H1 (cell line): ENCODE results near the gene MYH10. TPM values are rescaled to one million over a fixed set of nuclear protein-coding genes. Genes with fewer than 3 reads are reported as not detected.

ENCODE experiments used
- CTCF ChIA-PET: fragments of 300-600 bp; sonication (Branson Sonifier 250); formaldehyde crosslinking; loops from one replicate; lab custom pipeline; 2021; ENCODE audit not compliant: partially characterized antibody; lab: Charles Lee
- POLR2A ChIA-PET: fragments of 300-600 bp; sonication (Branson Sonifier 250); formaldehyde crosslinking; loops from one replicate; lab custom pipeline; 2021; ENCODE audit warnings: inconsistent platforms; ENCODE audit not compliant: partially characterized antibody; lab: Charles Lee
- DNase-seq, 2 experiments: peaks; one replicate each; pipeline versions ENCODE4 v3.0.0 to v3.0.0-alpha.2; 2010 to 2022; ENCODE audit warnings: low spot score in 2 of 2, low read depth in 1 of 2, mixed read lengths in 1 of 2
- FAIRE-seq: peaks from 2 replicates; lab custom pipeline; 2011; peaks lifted over from hg19 to GRCh38; lab: Jason Lieb, UNC
- H2AFZ ChIP-seq: 2 replicates; pipeline ENCODE4 v1.8.1; 2012; ENCODE audit warnings: low read length, inconsistent platforms
- H2AK5ac ChIP-seq: 2 replicates; pipeline ENCODE4 v1.6.1; 2013; ENCODE audit warnings: low read depth, low read length
- H2BK120ac ChIP-seq: replicated peaks from 2 replicates; pipeline ENCODE3; 2013; ENCODE audit warnings: low read depth, low read length, inconsistent platforms
- H2BK12ac ChIP-seq: 2 replicates; pipeline ENCODE4 v1.6.1; 2013; ENCODE audit warnings: low read depth, low read length
- H2BK15ac ChIP-seq: 2 replicates; pipeline ENCODE4 v1.6.1; 2013; ENCODE audit warnings: low read length
- H2BK20ac ChIP-seq: 2 replicates; pipeline ENCODE4 v1.6.1; 2013; ENCODE audit warnings: low read length
- H2BK5ac ChIP-seq: 2 replicates; pipeline ENCODE4 v1.6.1; 2013; ENCODE audit warnings: low read depth, low read length
- H3K14ac ChIP-seq: 2 replicates; pipeline ENCODE4 v1.6.1; 2013; ENCODE audit warnings: inconsistent platforms; ENCODE audit not compliant: insufficient read length
- H3K18ac ChIP-seq: 2 replicates; pipeline ENCODE4 v1.6.1; 2013; ENCODE audit warnings: low read length; ENCODE audit errors: extremely low read depth
- H3K23ac ChIP-seq: 2 replicates; pipeline ENCODE4 v1.6.1; 2013; ENCODE audit warnings: inconsistent platforms; ENCODE audit not compliant: insufficient read length
- H3K23me2 ChIP-seq: 2 replicates; pipeline ENCODE4 v1.6.1; 2013; ENCODE audit warnings: low read depth, low read length
- H3K27ac ChIP-seq: 2 replicates; pipeline ENCODE4 v1.6.1; 2011; ENCODE audit warnings: low read depth, low read length, inconsistent platforms
- H3K27me3 ChIP-seq, 4 experiments: replicated peaks in 1 of 4; 1 replicate in 1 of 4; 2 replicates in 3 of 4; pipeline versions ENCODE4 v1.6.1 to v1.8.1; 2011 to 2013; ENCODE audit warnings: low read length in 3 of 4, mild to moderate bottlenecking in 3 of 4, inconsistent platforms in 2 of 4, mixed read lengths in 2 of 4, moderate library complexity in 1 of 4; ENCODE audit not compliant: control insufficient read depth in 3 of 4, insufficient read depth in 3 of 4; ENCODE audit errors: extremely low read depth in 1 of 4
- H3K36me3 ChIP-seq, 4 experiments: 2 replicates each; pipeline versions ENCODE4 v1.6.1 to v1.8.1; 2011 to 2013; ENCODE audit warnings: mild to moderate bottlenecking in 4 of 4, low read length in 3 of 4, moderate library complexity in 2 of 4, control low read depth in 1 of 4, inconsistent platforms in 1 of 4; ENCODE audit not compliant: insufficient read depth in 4 of 4, control insufficient read depth in 2 of 4
- H3K4ac ChIP-seq: replicated peaks from 2 replicates; pipeline ENCODE3; 2013; ENCODE audit warnings: low read length, low read depth, mixed read lengths, inconsistent platforms; ENCODE audit not compliant: insufficient read length
- H3K4me1 ChIP-seq, 4 experiments: replicated peaks in 1 of 4; 1 replicate in 1 of 4; 2 replicates in 3 of 4; pipeline versions ENCODE4 v1.6.1 to v1.8.1; 2011 to 2013; ENCODE audit warnings: low read length in 3 of 4, inconsistent platforms in 2 of 4, mixed read lengths in 1 of 4; ENCODE audit not compliant: insufficient read depth in 4 of 4, control insufficient read depth in 3 of 4
- H3K4me2 ChIP-seq, 2 experiments: 2 replicates each; pipeline versions ENCODE4 v1.6.1 to v1.8.1; 2011 to 2013; ENCODE audit warnings: low read depth in 2 of 2, low read length in 2 of 2, control low read depth in 1 of 2, inconsistent platforms in 1 of 2, mild to moderate bottlenecking in 1 of 2; ENCODE audit not compliant: insufficient read depth in 1 of 2
- H3K4me3 ChIP-seq, 4 experiments: fragments of 200-600, 300-600 bp in 1 of 4; sonication (generic), shearing (Covaris generic), sonication (Bioruptor Twin) in 1 of 4; 2 replicates each; pipeline versions ENCODE4 v1.5.1 to v1.8.1; 2011 to 2016; ENCODE audit warnings: low read length in 4 of 4, low read depth in 3 of 4, control low read depth in 2 of 4, inconsistent platforms in 2 of 4, mild to moderate bottlenecking in 2 of 4, mixed read lengths in 1 of 4, moderate library complexity in 1 of 4; ENCODE audit not compliant: insufficient read depth in 2 of 4; ENCODE audit errors: extremely low read depth in 1 of 4
- H3K56ac ChIP-seq: replicated peaks from 2 replicates; pipeline ENCODE3; 2013; ENCODE audit warnings: low read depth, mild to moderate bottlenecking, mixed read lengths, low read length, inconsistent platforms; ENCODE audit not compliant: insufficient read length
- H3K79me1 ChIP-seq: 2 replicates; pipeline ENCODE4 v1.6.1; 2013; ENCODE audit warnings: low read depth, low read length, control low read depth
- H3K79me2 ChIP-seq, 2 experiments: 2 replicates each; pipeline versions ENCODE4 v1.6.1 to v1.8.1; 2012 to 2013; ENCODE audit warnings: low read length in 2 of 2, mild to moderate bottlenecking in 2 of 2, inconsistent platforms in 1 of 2; ENCODE audit not compliant: insufficient read depth in 2 of 2, control insufficient read depth in 1 of 2
- H3K9ac ChIP-seq, 4 experiments: replicated peaks in 1 of 4; 1 replicate in 1 of 4; 2 replicates in 3 of 4; pipeline versions ENCODE4 v1.6.1 to v1.8.1; 2011 to 2013; ENCODE audit warnings: low read depth in 3 of 4, low read length in 3 of 4, control low read depth in 2 of 4, mild to moderate bottlenecking in 2 of 4, moderate library complexity in 2 of 4, inconsistent platforms in 1 of 4; ENCODE audit errors: extremely low read depth in 1 of 4
- H3K9me3 ChIP-seq, 2 experiments: 2 replicates each; pipeline versions ENCODE4 v1.6.1 to v1.8.1; 2012 to 2013; ENCODE audit warnings: mild to moderate bottlenecking in 2 of 2, moderate library complexity in 2 of 2, control low read depth in 1 of 2, inconsistent platforms in 1 of 2, low read depth in 1 of 2, low read length in 1 of 2, mixed read lengths in 1 of 2; ENCODE audit not compliant: insufficient read depth in 2 of 2
- H4K20me1 ChIP-seq, 2 experiments: replicated peaks in 1 of 2; 2 replicates each; pipeline versions ENCODE3 to v1.8.1; 2011 to 2013; ENCODE audit warnings: inconsistent platforms in 2 of 2, low read length in 2 of 2, mild to moderate bottlenecking in 1 of 2; ENCODE audit not compliant: insufficient read depth in 2 of 2, control insufficient read depth in 1 of 2
- H4K5ac ChIP-seq: 2 replicates; pipeline ENCODE4 v1.6.1; 2013; ENCODE audit warnings: low read length, low read depth, mixed read lengths, inconsistent platforms; ENCODE audit not compliant: insufficient read length
- H4K8ac ChIP-seq: 2 replicates; pipeline ENCODE4 v1.8.0; 2013; ENCODE audit warnings: mild to moderate bottlenecking, moderate library complexity, low read length, inconsistent platforms; ENCODE audit not compliant: insufficient read depth; ENCODE audit errors: extremely low read depth
- H4K91ac ChIP-seq: replicated peaks from 2 replicates; pipeline ENCODE3; 2013; ENCODE audit warnings: low read length, mixed read lengths, inconsistent platforms; ENCODE audit not compliant: insufficient read length
- CTCF ChIP-seq, 3 experiments: IDR thresholded peaks; 1 replicate in 2 of 3; 2 replicates in 1 of 3; pipeline versions ENCODE4 v1.5.1 to v1.6.1; 2011; ENCODE audit warnings: low read length in 3 of 3, mild to moderate bottlenecking in 3 of 3, inconsistent platforms in 2 of 3, low read depth in 1 of 3, moderate library complexity in 1 of 3; ENCODE audit not compliant: insufficient read depth in 1 of 3; ENCODE audit errors: control extremely low read depth in 1 of 3
- RAD21 ChIP-seq, 2 experiments: IDR thresholded peaks in 1 of 2; conservative IDR thresholded peaks in 1 of 2; 2 replicates each; pipeline ENCODE4 v1.6.1; 2011; ENCODE audit warnings: low read depth in 2 of 2, low read length in 2 of 2, improper control_type of control experiment in 1 of 2, inconsistent platforms in 1 of 2, mild to moderate bottlenecking in 1 of 2, moderate library complexity in 1 of 2
- SAP30 ChIP-seq: fragments of 300-600 bp; sonication (generic); IDR thresholded peaks from 2 replicates; pipeline ENCODE4 v1.7.1; 2012; ENCODE audit warnings: low read length, moderate library complexity, mild to moderate bottlenecking, inconsistent platforms; ENCODE audit not compliant: insufficient read depth, insufficient replicate concordance
- ZNF274 ChIP-seq: IDR thresholded peaks from 2 replicates; pipeline ENCODE4 v1.7.0; 2012; ENCODE audit warnings: low read length, borderline replicate concordance; ENCODE audit errors: extremely low read depth
- WGBS, 2 experiments: shearing (Covaris generic) in 1 of 2; methylation state at CpG; one replicate each; pipeline versions ENCODE4 v1.1.6 to v1.1.7; 2013 to 2015; ENCODE audit warnings: low lambda C conversion rate in 2 of 2, mixed read lengths in 2 of 2, inconsistent platforms in 1 of 2, low coverage in 1 of 2, missing lambda C conversion rate in 1 of 2; ENCODE audit not compliant: insufficient replicate concordance in 2 of 2, insufficient coverage in 1 of 2, insufficient read length in 1 of 2; ENCODE audit errors: extremely low coverage in 1 of 2, missing lambda C conversion rate in 1 of 2; 5-methylcytosine and 5-hydroxymethylcytosine counted together
- polyA plus RNA-seq, 7 experiments: library from polyadenylated mRNA; depleted of rRNA in 3 of 7; stranded (reverse) in 5 of 7; unstranded in 2 of 7; fragments of >200 nt in 5 of 7; fragments of 200-250 nt in 2 of 7; gene quantifications; 1 replicate in 5 of 7; 2 replicates in 1 of 7; 4 replicates in 1 of 7; pipeline versions ENCODE4 v1.2.1 to v1.2.3, GENCODE V29; 2011 to 2013; ENCODE audit warnings: missing spikeins in 2 of 7, mixed read lengths in 2 of 7
- total RNA-seq: library from RNA; stranded (reverse); fragmentation: NEBNext Ultra II Directional; extraction: Animal tissue kit (Norgen Biotek cat#: 25700); gene quantifications from 2 replicates; pipeline ENCODE4 v1.2.1, GENCODE V29; 2021

Gene MYH10
- total and polyA plus RNA-seq, 2 of the 8 experiments (the other 6 are each of a cell fraction or from before 2014, with no cell fraction given) = 64.1 to 289 TPM

DNA sequence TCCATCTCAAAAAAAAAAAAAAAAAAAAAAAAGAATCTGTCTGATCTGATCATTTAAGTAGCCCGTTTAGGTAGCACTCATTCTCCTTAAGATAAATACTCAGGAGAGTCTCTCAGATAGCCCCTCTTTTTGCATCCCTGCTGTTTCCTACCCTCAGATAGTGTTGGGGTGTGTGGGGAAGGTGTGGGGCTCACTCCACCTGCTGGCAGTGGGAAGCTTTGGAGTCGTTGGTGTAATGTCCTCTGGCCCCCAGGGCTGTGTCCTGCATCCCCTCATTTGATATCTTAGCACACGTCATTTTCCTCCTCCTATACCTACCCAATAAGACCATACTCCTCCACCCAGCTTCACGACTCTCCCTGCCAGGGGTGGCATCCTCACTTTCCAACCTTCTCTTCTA, 20.5 kb upstream of the MYH10 start:
- 72% methylated on average over 4 of the region's 4 CpGs; no CpG with 5 or more reads in 1 of the 2 experiments for WGBS, 2 experiments
- Histone ChIP-seq H3K27ac (no peak overlapping the region), H3K23ac (no peak overlapping the region), H3K9me3 (0 out of 4 replicates have a peak, but pooled peaks cover 0 to 2% of the 10 kb centered on the region in 2 experiments), H4K5ac (no peak overlapping the region), H3K9ac (no peak overlapping the region), H3K23me2 (no peaks in the 10 kb centered on the region), H3K4me3 (no peak overlapping the region), H2BK12ac (no peak overlapping the region), H3K27me3 (no peaks in the 10 kb centered on the region), H2BK5ac (no peak overlapping the region), H3K4me2 (no peak overlapping the region), H3K14ac (no peak overlapping the region), H3K36me3 (no peaks in the 10 kb centered on the region), H2AFZ (no peak overlapping the region), H2BK15ac (no peak overlapping the region), H3K79me1 (no peaks in the 10 kb centered on the region), H3K56ac (no peak overlapping the region), H2BK20ac (no peak overlapping the region), H4K20me1 (no peaks in the 10 kb centered on the region), H3K4ac (no peak overlapping the region), H4K8ac (no peak overlapping the region), H3K79me2 (no peaks in the 10 kb centered on the region), H2AK5ac (no peak overlapping the region), H4K91ac (no peak overlapping the region), H3K4me1 (no peaks in the 10 kb centered on the region), H2BK120ac (no peak overlapping the region), H3K18ac (no peak overlapping the region)
- ChIA-PET POLR2A (interaction anchor here (0.6 to 2.0 kb wide), 6 partner anchors 11 to 46 kb away, joined by 3 to 6 read pairs (median 3); partner anchors contain the start of gene MYH10), CTCF (interaction anchor here (0.8 to 1.8 kb wide), 7 partner anchors 8 to 313 kb away, joined by 3 to 7 read pairs (median 5); no protein-coding TSS in a partner anchor)
- FAIRE-seq (no peak), DNase-seq (no peak)
- no peak for TF ChIP-seq SAP30
- TF ChIP-seq RAD21 (IDR thresholded peaks at IDR 0.05 in 1 of 2, conservative IDR thresholded peaks at IDR 0.05 in 1 of 2; ENCODE audit: low read depth in 2 of 2, low read length in 2 of 2) = peak; percentile 40 to 58
- TF ChIP-seq CTCF (IDR thresholded peaks at IDR 0.05; ENCODE audit: control extremely low read depth in 1 of 3, insufficient read depth in 1 of 3, low read depth in 1 of 3, low read length in 3 of 3) = peak in 2 of 3 experiments; percentile 17 to 26; a peak in 2 of 4 replicates
- TF ChIP-seq ZNF274 = no peak
